Muscle of leg (tissue), 11 donors: ENCODE data around the gene PLCB4. TPM values are rescaled to one million over a fixed set of nuclear protein-coding genes. Genes with fewer than 3 reads are reported as not detected.
A peak's percentile ranks its signal among the peaks of the same experiment; 100 is the strongest.

ENCODE experiments used
- DNase-seq: peaks from one replicate; pipeline ENCODE4 v3.0.0; 2013
- H3K27ac ChIP-seq: one replicate; pipeline ENCODE4 v1.5.1; 2013; ENCODE audit warnings: mild to moderate bottlenecking, low read length, control low read depth
- H3K27me3 ChIP-seq: one replicate; pipeline ENCODE4 v1.6.1; 2013; ENCODE audit warnings: low read length; ENCODE audit not compliant: control insufficient read depth, insufficient read depth
- H3K36me3 ChIP-seq: one replicate; pipeline ENCODE4 v1.6.1; 2013; ENCODE audit warnings: low read length; ENCODE audit not compliant: control insufficient read depth, insufficient read depth
- H3K4me1 ChIP-seq: one replicate; pipeline ENCODE4 v1.6.1; 2013; ENCODE audit warnings: low read length; ENCODE audit not compliant: control insufficient read depth, insufficient read depth
- H3K4me3 ChIP-seq: one replicate; pipeline ENCODE4 v1.5.1; 2013; ENCODE audit warnings: low read length, control low read depth
- H3K9me3 ChIP-seq: replicated peaks from 2 replicates; pipeline ENCODE4 v1.6.1; 2013; ENCODE audit warnings: low read depth, low read length; ENCODE audit not compliant: control insufficient read depth
- WGBS: methylation state at CpG from one replicate; pipeline ENCODE4 v1.1.5; 2013; ENCODE audit warnings: missing lambda C conversion rate; ENCODE audit not compliant: insufficient coverage; 5-methylcytosine and 5-hydroxymethylcytosine counted together
- polyA plus RNA-seq, 8 donors: library from polyadenylated mRNA; unstranded; fragments of 120-200 nt; gene quantifications; one replicate each; pipeline versions ENCODE4 v1.2.1 to v1.2.3, GENCODE V29; 2013; ENCODE audit warnings: inconsistent platforms in 1 of 8, low replicate concordance in 1 of 8; ENCODE audit not compliant: insufficient read length in 8 of 8, insufficient read depth in 1 of 8
- total RNA-seq: library from RNA; stranded (reverse); fragments of 120-200 nt; gene quantifications from one replicate; pipeline ENCODE4 v1.2.4, GENCODE V29; 2013

The PLCB4 gene
- total and polyA plus RNA-seq, 9 donors = 3.1 to 5.8 (median 4.3) TPM

DNA sequence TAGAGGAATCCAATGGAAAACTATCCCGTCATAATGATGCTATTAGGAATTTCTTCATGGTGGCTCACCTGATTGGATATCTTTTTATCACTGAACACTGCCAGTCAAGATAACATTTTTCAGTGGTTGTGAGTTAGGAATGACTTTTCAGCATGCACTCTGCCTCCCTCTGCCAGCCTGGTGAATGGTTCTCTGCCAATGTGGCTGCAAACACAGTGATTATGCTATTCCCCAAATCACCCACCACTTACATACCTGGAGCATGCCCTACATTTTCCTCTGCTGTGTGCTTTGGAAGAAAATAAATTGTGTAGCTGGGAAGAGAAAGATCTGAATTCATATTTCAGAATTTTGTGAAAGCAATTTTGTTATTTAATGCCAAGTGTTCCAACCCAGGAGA is 342.9 kb downstream of the PLCB4 start:
- Histone ChIP-seq H3K4me1 (no peaks in the 10 kb centered on the region), H3K4me3 (no peak overlapping the region), H3K9me3 (no peaks in the 10 kb centered on the region), H3K27ac (no peak overlapping the region), H3K27me3 (no peaks in the 10 kb centered on the region), H3K36me3 (no peaks in the 10 kb centered on the region)
- no CpG with 5 or more reads among the region's 1 CpG for WGBS
- no peak for DNase-seq

- WGBS = 88% methylated on average over 5 of the region's 5 CpGs
- no peak for DNase-seq
- Histone ChIP-seq H3K4me1 (no peaks in the 10 kb centered on the region), H3K9me3 (no peaks in the 10 kb centered on the region), H3K4me3 (no peak overlapping the region), H3K36me3 (no peaks in the 10 kb centered on the region), H3K27ac (no peak overlapping the region), H3K27me3 (no peaks in the 10 kb centered on the region)
Measured at GRCh38 chr20:9412309-9412708, 343.4 kb downstream of the PLCB4 start.

DNA sequence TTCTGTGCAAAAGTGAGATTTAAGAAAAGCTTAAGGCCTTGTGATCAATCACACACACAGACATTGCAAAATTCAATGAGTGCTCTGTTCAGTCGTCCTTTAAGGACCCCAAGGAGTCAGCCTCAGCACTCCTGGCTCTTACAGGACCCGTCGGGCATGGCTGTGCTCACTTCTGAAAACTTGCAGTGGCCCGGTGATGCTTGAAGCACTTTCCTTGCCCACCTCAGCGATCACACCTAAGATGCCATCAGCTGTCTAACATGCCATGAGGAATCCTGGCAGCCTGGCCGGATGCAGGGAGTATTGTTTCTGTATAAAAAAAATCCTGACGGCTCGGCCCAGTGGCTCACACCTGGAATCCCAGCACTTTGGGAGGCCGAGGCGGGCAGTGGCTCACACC is 344.1 kb downstream of the PLCB4 start:
- Histone ChIP-seq H3K27ac (no peak overlapping the region), H3K27me3 (no peaks in the 10 kb centered on the region), H3K36me3 (no peaks in the 10 kb centered on the region), H3K9me3 (no peaks in the 10 kb centered on the region), H3K4me1 (no peaks in the 10 kb centered on the region), H3K4me3 (no peak overlapping the region)
- DNase-seq = no peak
- 92% methylated on average over 9 of the region's 10 CpGs for WGBS

DNA sequence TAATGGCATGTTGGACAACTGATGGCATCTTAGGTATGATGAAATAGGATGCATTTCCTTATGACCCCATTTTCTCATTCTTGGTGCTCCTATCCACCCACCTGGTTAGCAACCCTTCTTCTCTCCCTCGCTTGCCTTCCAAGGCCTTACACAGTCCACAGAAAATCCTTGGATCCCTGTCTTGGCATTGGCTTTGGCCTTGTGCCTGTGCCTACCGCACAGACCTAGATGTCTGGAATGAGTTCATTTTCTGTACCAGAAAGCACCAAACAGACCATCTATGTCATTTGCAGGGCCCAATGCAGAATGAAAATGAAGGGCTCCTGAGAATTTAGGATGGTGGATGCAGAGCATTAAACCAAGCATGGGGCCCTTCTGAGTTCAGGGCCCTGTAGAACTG is 346.5 kb downstream of the PLCB4 start:
- Histone ChIP-seq H3K36me3 (no peaks in the 10 kb centered on the region), H3K4me3 (no peak overlapping the region), H3K4me1 (no peaks in the 10 kb centered on the region), H3K27ac (no peak overlapping the region), H3K27me3 (no peaks in the 10 kb centered on the region), H3K9me3 (no peaks in the 10 kb centered on the region)
- no peak for DNase-seq
- 100% methylated on average over 1 of the region's 2 CpGs for WGBS

DNA sequence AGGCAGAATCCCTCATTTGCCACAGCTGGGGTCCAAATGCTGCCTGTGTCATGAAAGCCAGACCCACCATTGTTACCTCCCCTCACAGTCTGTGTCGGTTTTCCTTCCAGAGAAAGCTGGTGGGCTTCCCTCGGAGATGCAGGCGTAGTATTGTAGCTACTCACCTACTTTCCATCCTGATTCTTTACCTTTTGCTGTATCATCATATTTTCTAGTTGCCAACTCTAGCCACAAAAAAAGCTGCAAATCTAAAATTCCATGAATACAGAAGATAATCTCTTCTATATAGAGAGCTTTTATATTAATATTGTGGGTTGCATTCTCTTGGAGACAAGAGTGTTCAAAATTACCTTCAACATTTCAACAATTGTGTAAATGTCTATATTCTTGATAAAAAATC is 347.5 kb downstream of the PLCB4 start:
- no peak for DNase-seq
- WGBS = 79% methylated on average over 3 of the region's 3 CpGs
- H3K36me3 ChIP-seq = peaks cover 2% of the 10 kb centered on the region
- H3K9me3 ChIP-seq = no peaks in the 10 kb centered on the region
- H3K4me1 ChIP-seq = no peaks in the 10 kb centered on the region
- no peak overlapping the region for H3K4me3 ChIP-seq
- H3K27ac ChIP-seq = no peak overlapping the region
- H3K27me3 ChIP-seq = no peaks in the 10 kb centered on the region

DNA sequence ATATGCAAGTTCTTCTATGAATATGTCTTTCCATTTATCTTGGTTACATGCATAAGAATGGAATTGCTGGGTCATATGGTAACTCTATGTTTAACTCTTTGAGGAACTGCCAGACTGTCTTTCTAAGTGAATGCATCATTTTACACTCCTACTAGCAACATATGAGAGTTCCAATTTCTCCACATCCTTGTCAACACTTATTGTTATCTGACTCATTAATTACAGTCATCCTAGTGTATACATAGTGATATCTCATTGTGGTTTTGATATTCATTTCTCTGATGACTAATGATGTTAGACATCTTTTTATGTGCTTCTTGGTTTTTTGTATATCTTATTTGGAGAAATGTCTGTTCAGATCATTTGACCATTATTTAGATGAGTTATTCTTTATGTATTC is 348.8 kb downstream of the PLCB4 start:
- no peak overlapping the region for H3K4me3 ChIP-seq

GRCh38 chr20:9422321-9423057 is 353.6 kb downstream of the PLCB4 start:
- Histone ChIP-seq H3K27ac (no peak overlapping the region), H3K27me3 (no peaks in the 10 kb centered on the region), H3K36me3 (peaks cover 2% of the 10 kb centered on the region), H3K9me3 (no peaks in the 10 kb centered on the region), H3K4me3 (no peak overlapping the region), H3K4me1 (no peaks in the 10 kb centered on the region)
- WGBS = no CpG with 5 or more reads among the region's 5 CpGs
- DNase-seq = no peak

More for the DNA sequence above, 348.8 kb downstream of the PLCB4 start:
- Histone ChIP-seq H3K9me3 (no peaks in the 10 kb centered on the region), H3K4me1 (no peaks in the 10 kb centered on the region), H3K36me3 (peaks cover 2% of the 10 kb centered on the region), H3K27me3 (no peaks in the 10 kb centered on the region), H3K27ac (no peak overlapping the region)
- DNase-seq = no peak

DNA sequence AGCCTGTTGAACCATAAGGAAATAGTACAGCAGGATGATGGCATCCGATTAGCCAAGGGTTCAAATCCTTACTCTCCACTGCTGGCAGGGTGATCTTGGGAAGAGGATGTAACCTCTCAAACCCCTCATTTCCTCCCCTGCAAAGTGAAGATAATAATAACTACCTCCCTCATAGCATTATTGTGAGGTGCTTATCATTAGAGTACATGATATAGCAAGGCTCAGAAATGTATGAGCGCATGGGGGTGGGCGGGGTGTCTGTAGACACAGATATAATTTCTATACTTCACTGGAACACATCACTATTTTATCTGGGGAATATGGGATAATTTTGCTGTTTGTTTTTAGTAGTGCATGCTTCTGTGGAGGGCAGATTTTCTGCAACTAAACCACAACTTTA is 355.7 kb downstream of the PLCB4 start:
- Histone ChIP-seq H3K4me1 (no peaks in the 10 kb centered on the region), H3K27me3 (no peaks in the 10 kb centered on the region), H3K9me3 (no peaks in the 10 kb centered on the region), H3K4me3 (no peak overlapping the region), H3K27ac (no peak overlapping the region), H3K36me3 (peaks cover 2% of the 10 kb centered on the region)
- no CpG with 5 or more reads among the region's 3 CpGs for WGBS
- DNase-seq = no peak

DNA sequence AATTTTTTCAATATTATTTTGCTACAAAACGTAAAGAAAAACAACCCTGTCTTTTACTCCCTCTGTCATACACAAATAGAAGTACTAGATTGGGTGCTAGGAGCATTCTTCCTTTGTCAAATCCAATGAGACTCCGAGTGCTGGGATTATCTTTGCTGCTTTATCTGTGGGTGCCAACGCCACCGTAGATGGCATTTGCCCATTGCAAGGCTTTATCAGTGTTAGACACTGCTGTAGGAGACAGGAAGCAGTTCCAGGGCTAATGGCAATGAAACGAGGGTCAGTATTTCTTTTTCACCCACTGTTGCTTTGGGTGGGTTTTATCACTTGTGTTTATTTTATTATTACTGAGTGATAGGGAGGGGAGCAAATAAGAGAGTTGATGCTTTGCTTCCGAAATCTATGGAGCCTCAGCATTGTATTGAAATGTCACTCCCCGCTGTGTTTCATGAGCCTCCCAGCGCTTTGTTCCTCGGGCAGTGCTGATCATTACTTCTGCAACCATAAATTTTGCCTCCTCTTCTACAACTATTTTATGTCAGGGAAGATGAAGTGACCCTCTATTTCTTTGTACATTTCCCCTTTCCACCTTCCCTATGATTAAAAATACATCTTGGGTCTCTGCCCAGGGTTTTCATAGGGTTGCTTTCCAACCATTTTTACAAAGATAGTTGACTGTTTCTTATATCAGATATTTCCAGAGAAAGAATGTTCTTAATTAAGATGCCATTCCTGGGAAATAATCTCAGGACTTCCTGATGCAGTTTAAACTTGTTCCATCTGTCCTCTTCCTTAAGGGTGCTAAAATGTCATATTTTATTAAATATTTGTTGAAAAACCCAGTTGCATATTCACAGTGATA is 358.8 kb downstream of the PLCB4 start:
- no peaks in the 10 kb centered on the region for H3K4me1 ChIP-seq
- no peak overlapping the region for H3K27ac ChIP-seq
- no peaks in the 10 kb centered on the region for H3K27me3 ChIP-seq
- peak; percentile 12 for DNase-seq
- H3K4me3 ChIP-seq = no peak overlapping the region
- no peaks in the 10 kb centered on the region for H3K36me3 ChIP-seq
- H3K9me3 ChIP-seq = no peaks in the 10 kb centered on the region
- no CpG with 5 or more reads among the region's 9 CpGs for WGBS

DNA sequence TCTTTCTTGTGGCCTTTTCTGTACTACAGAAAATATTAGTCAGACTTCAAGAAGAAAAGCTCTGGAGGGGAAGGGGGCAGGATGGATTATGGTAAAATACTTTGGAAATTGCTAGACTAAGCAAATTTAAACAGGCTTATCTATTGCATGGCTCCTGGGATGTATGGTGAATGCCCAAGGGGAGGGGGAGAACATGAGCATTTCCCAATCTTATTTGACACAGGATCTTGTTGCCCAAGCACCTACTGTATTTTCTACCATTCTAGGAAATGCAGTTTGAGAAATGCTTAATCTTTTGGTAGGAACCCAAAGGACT is 359.4 kb downstream of the PLCB4 start:
- no peaks in the 10 kb centered on the region for H3K36me3 ChIP-seq
- DNase-seq = no peak
- H3K9me3 ChIP-seq = no peaks in the 10 kb centered on the region

More for the DNA sequence above, 359.4 kb downstream of the PLCB4 start:
- no peak overlapping the region for H3K27ac ChIP-seq
- H3K27me3 ChIP-seq = no peaks in the 10 kb centered on the region
- H3K4me3 ChIP-seq = no peak overlapping the region
- no peaks in the 10 kb centered on the region for H3K4me1 ChIP-seq
